Stomach (tissue), 9 donors: Measurements from ENCODE around the gene GPR152. TPM values are rescaled to one million over a fixed set of nuclear protein-coding genes. Genes with fewer than 3 reads are reported as not detected.

Experiments
- DNase-seq, 2 donors: peaks; one replicate each; pipeline versions ENCODE4 v3.0.0 to v3.0.0-alpha.2; 2013 to 2019
- H3K27ac ChIP-seq, 5 donors: fragments of 200-600 bp in 4 of 5; sonication (generic) in 4 of 5; one replicate each; pipeline ENCODE4 v1.5.1; 2013 to 2019; ENCODE audit warnings: mild to moderate bottlenecking in 1 of 5, moderate library complexity in 1 of 5
- H3K27me3 ChIP-seq, 3 donors: fragments of 200-600 bp; sonication (generic); one replicate each; pipeline ENCODE4 v1.5.1; 2017 to 2019; ENCODE audit warnings: mixed run types in 1 of 3
- H3K36me3 ChIP-seq, 4 donors: fragments of 200-600 bp; sonication (generic); 1 replicate in 3 of 4; 2 replicates in 1 of 4; pipeline ENCODE4 v1.5.1; 2016 to 2019
- H3K4me1 ChIP-seq, 4 donors: fragments of 200-600 bp; sonication (generic); one replicate each; pipeline ENCODE4 v1.5.1; 2016 to 2019
- H3K4me3 ChIP-seq, 4 donors: fragments of 200-600 bp; sonication (generic) in 3 of 4; one replicate each; pipeline ENCODE4 v1.5.1; 2016 to 2019; ENCODE audit warnings: mild to moderate bottlenecking in 1 of 4
- H3K9me3 ChIP-seq, 4 donors: fragments of 200-600 bp; sonication (generic); one replicate each; pipeline ENCODE4 v1.5.1; 2016 to 2019
- EP300 ChIP-seq: sonication (generic); formaldehyde crosslinking; IDR thresholded peaks from one replicate; pipeline ENCODE4 v1.6.1; 2017; ENCODE audit warnings: antibody characterized with exemption
- POLR2A ChIP-seq, 4 donors: fragments of 450-650 bp; IDR thresholded peaks; one replicate each; pipeline ENCODE4 v1.6.1; 2016; ENCODE audit warnings: antibody characterized with exemption in 4 of 4, control low read depth in 2 of 4, mild to moderate bottlenecking in 1 of 4, moderate library complexity in 1 of 4
- POLR2AphosphoS5 ChIP-seq, 3 donors: sonication (generic); formaldehyde crosslinking; IDR thresholded peaks; one replicate each; pipeline ENCODE4 v1.6.1; 2016; ENCODE audit warnings: antibody characterized with exemption in 3 of 3
- WGBS, 5 donors: extraction: QIAGEN DNeasy Blood & Tissue Kit in 3 of 5; methylation state at CpG; one replicate each; pipeline versions ENCODE4 v1.1.5 to v1.1.7; 2013 to 2018; 5-methylcytosine and 5-hydroxymethylcytosine counted together
- intact Hi-C: fragments of 100-400 bp; cut with DNase I; formaldehyde crosslinking; loops from one replicate; pipeline ENCODE4 v1.15.1; 2023; ENCODE audit warnings: low total_unique reads
- polyA plus RNA-seq, 3 donors: library from polyadenylated mRNA; stranded (reverse); fragments of 200-250 nt; gene quantifications; one replicate each; pipeline ENCODE4 v1.2.3, GENCODE V29; 2013
- total RNA-seq, 5 donors: library from RNA; depleted of rRNA; stranded (reverse); fragments of >200 nt; gene quantifications; one replicate each; pipeline versions ENCODE4 v1.1.0 to v1.2.3, GENCODE V29; 2014 to 2016
- TF ChIP-seq, protein P1 (sequence below), 7 experiments: fragments of 450-650 bp in 4 of 7; fragments of 200-600 bp in 3 of 7; sonication (generic) in 3 of 7; IDR thresholded peaks; one replicate each; pipeline ENCODE4 v1.5.1; 2016 to 2019; ENCODE audit warnings: antibody characterized with exemption in 7 of 7, control low read depth in 2 of 7, mild to moderate bottlenecking in 1 of 7
- donor health status: healthy with polysubstance abuse.
- donor health status: Bipolar disorder and iron deficiency.
- donor health status: healthy.

The GPR152 gene
- total and polyA plus RNA-seq, 8 donors: not detected

DNA sequence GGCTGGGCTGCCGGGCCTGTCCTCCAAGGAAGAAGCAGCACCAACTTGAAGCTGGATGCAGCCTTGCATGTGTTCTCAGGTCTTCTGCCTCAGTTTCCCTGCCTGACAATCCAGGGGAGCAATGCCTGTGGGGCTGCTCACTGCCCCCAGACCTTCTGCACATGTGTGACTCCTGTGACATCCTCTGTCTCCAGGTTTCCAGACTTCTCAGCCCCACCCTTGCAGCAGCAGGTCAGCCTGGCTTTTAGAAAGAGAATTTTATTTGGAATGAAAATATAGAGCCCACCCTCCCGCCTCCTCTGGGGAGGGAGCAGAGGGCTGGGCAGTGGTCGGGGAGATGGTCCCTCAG is 14.7 kb downstream of the GPR152 start:
- intact Hi-C loops: loop anchor here (10.0 kb wide), 1 partner anchor 67 kb away; the partner anchor contains the start of genes CDK2AP2 and PITPNM1
- TF ChIP-seq EP300 (no peak), POLR2AphosphoS5 (IDR thresholded peaks at IDR 0.05) (no peak), POLR2A (IDR thresholded peaks at IDR 0.05) (no peak)
- TF ChIP-seq, protein P1, sequence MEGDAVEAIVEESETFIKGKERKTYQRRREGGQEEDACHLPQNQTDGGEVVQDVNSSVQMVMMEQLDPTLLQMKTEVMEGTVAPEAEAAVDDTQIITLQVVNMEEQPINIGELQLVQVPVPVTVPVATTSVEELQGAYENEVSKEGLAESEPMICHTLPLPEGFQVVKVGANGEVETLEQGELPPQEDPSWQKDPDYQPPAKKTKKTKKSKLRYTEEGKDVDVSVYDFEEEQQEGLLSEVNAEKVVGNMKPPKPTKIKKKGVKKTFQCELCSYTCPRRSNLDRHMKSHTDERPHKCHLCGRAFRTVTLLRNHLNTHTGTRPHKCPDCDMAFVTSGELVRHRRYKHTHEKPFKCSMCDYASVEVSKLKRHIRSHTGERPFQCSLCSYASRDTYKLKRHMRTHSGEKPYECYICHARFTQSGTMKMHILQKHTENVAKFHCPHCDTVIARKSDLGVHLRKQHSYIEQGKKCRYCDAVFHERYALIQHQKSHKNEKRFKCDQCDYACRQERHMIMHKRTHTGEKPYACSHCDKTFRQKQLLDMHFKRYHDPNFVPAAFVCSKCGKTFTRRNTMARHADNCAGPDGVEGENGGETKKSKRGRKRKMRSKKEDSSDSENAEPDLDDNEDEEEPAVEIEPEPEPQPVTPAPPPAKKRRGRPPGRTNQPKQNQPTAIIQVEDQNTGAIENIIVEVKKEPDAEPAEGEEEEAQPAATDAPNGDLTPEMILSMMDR (IDR thresholded peaks at IDR 0.05): no peak
- H3K9me3 ChIP-seq: no peaks in the 10 kb centered on the region
- WGBS, 5 donors: 52 to 74% (median 66%) methylated on average over 3 of the region's 3 CpGs
- H3K4me3 ChIP-seq: peak overlapping the region; percentile 23 to 45 (median 34)
- peaks cover 31 to 95% (median 91%) of the 10 kb centered on the region in 4 donors for H3K36me3 ChIP-seq
- H3K4me1 ChIP-seq: peaks cover 30 to 80% (median 64%) of the 10 kb centered on the region in 4 donors
- H3K27me3 ChIP-seq: no peaks in the 10 kb centered on the region
- peak overlapping the region in 4 of 5 donors; percentile 45 to 96 (median 78) for H3K27ac ChIP-seq
- DNase-seq: no peak

DNA sequence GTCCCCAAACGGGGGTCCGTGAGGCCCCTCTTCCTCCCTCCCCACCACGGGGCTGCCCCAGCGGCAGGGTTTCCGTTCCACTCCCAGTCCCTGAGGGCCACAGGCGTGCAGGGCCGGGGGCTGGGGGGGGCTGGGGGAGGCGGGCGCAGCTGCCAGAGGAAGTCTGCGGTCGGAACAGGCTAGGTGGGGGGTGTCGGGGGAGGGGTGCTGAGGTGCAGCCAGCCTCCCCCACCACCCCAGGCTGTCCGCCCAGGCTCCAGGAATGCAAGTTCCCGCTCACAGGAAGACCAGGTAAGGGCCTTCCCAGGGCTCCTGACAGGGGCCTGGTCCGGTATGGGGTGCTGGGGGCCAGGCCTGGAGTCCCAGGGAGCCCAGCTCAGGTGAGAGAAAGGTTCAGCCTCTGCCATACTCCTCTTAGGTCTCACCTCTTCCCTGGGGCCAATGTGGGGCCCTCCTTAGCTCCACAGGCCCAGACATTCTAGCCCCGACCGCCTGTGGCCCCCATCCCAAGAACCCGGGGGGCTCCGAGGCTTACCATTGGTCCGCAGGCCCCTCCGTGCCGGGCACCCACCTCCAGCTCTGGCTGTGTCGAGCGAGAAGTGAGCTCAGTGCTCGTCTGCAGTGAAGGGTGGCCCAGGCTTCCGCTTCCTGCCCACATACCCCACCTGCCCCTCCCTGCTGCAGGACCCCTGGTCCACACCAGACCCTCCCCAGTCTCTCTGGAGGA is 15.3 kb downstream of the GPR152 start, which contains the start of gene PTPRCAP:
Gene PTPRCAP, minus strand, starts transcription at position 601 of the 727 bp plus-strand sequence. Its CDS starts 63 bp downstream, at position 538.
- peak; percentile 41 to 60 for DNase-seq
- peaks cover 37 to 100% (median 97%) of the 10 kb centered on the region in 4 donors for H3K36me3 ChIP-seq
- intact Hi-C loops: loop anchor here (10.0 kb wide), 1 partner anchor 68 kb away; the partner anchor contains the start of genes CDK2AP2 and PITPNM1
- H3K4me1 ChIP-seq: peaks cover 26 to 74% (median 59%) of the 10 kb centered on the region in 4 donors
- H3K4me3 ChIP-seq: peak within 1 kb of the TSS; percentile 23 to 45 (median 34)
- 64 to 74% (median 71%) methylated on average over 5 to 26 of the region's 26 CpGs for WGBS, 5 donors
- TF ChIP-seq POLR2AphosphoS5 (IDR thresholded peaks at IDR 0.05): peak in 1 of 3 donors; percentile 3
- TF ChIP-seq, protein P1 (IDR thresholded peaks at IDR 0.05): no peak
- H3K27ac ChIP-seq: peak within 1 kb of the TSS; percentile 32 to 96 (median 73)
- no peaks in the 10 kb centered on the region for H3K27me3 ChIP-seq
- no peaks in the 10 kb centered on the region for H3K9me3 ChIP-seq

DNA sequence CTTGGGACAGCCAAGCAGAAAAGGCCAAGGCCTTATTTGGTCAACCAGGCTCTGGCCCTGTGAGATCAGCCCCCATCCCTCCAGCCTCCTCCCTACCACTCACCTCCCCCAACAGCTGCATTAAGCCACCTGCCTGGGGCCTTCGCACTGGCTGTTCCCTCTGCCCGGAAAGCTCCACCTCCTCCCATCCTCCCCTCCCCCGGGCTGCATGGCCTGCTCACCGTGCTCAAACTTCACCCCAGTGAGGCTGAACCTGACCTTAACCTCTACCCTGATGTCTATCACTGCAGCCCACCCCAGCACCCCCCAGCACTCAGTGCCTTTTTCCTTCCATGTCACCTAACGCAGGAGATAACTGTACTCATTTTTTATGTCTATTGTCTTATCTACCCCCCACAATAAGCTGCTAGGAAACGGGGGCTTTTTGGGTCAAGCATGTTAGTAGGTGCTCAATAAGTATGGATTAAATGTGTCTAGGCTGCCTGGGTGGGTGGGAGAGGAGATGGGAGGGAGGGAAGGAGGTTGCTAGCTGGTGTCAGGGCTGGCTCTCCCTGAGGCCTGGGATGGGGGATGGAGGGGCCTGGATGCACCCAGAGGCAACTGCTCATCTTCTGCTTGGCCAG is 16.0 kb downstream of the GPR152 start:
- peak; percentile 44 to 55 for DNase-seq
- TF ChIP-seq POLR2A (IDR thresholded peaks at IDR 0.05) (no peak), POLR2AphosphoS5 (IDR thresholded peaks at IDR 0.05) (no peak), EP300 (no peak)
- TF ChIP-seq, protein P1 (IDR thresholded peaks at IDR 0.05): no peak
- intact Hi-C loops: loop anchor here (10.0 kb wide), 1 partner anchor 68 kb away; the partner anchor contains the start of genes CDK2AP2 and PITPNM1
- WGBS, 5 donors: 33 to 56% (median 49%) methylated on average over 6 of the region's 6 CpGs
- H3K36me3 ChIP-seq: peaks cover 43 to 100% (median 97%) of the 10 kb centered on the region in 4 donors
- H3K9me3 ChIP-seq: no peaks in the 10 kb centered on the region
- H3K27me3 ChIP-seq: no peaks in the 10 kb centered on the region
- peaks cover 19 to 68% (median 52%) of the 10 kb centered on the region in 4 donors for H3K4me1 ChIP-seq
- peak overlapping the region; percentile 23 to 45 (median 34) for H3K4me3 ChIP-seq
- H3K27ac ChIP-seq: peak overlapping the region; percentile 32 to 96 (median 73)

DNA sequence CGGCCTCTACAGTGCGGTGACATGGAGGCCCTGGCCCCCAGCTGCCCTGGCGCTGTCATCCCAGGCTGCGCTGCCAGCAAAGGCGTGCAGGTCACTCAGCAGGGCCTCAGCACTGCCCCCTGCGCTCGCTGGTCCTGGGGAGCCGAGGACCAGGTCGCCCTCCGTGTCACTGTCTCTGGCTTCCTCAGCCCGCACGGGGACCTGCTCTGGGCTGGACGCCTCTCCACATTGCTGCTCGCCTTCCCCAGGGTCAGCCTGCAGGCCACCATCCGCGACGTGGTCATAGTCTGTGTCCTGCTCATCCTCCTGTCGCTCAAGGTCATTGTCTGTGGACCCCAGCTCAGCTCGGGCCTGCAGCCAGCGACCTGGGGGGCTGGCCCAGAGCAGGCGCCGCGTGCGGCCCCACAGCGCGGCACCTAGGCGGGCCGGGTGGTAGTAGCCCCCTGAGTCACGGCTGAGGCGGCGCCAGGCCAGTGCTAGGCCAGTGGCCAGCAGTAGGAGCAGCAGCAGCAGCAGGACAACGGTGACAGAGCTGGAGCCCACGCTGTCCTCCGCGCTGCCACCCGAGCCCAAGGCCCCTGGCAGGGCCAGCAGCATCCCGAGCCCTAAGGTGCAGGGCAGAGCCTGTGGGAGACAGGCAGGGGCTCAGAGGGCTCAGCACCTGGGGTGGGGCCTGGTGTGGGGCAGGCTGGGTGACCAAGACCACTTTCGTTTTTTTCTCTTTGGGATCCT is 16.6 kb downstream of the GPR152 start:
- Histone ChIP-seq H3K9me3 (no peaks in the 10 kb centered on the region), H3K27me3 (no peaks in the 10 kb centered on the region), H3K27ac (peak overlapping the region in 4 of 5 donors; percentile 45 to 96 (median 78)), H3K4me1 (peaks cover 14 to 61% (median 46%) of the 10 kb centered on the region in 4 donors), H3K4me3 (peak overlapping the region; percentile 8 to 45 (median 34)), H3K36me3 (peaks cover 49 to 100% (median 97%) of the 10 kb centered on the region in 4 donors)
- intact Hi-C loops: loop anchor here (10.0 kb wide), 1 partner anchor 69 kb away; the partner anchor contains the start of genes CDK2AP2 and PITPNM1
- no peak for TF ChIP-seq POLR2A (IDR thresholded peaks at IDR 0.05)
- no peak for TF ChIP-seq POLR2AphosphoS5 (IDR thresholded peaks at IDR 0.05)
- TF ChIP-seq, protein P1 (IDR thresholded peaks at IDR 0.05): no peak
- no peak for TF ChIP-seq EP300
- DNase-seq: no peak
- 78 to 88% (median 82%) methylated on average over 19 to 38 of the region's 38 CpGs for WGBS, 5 donors
